ENCODE measurements around the gene SPEG.

Gene SPEG

DNA sequence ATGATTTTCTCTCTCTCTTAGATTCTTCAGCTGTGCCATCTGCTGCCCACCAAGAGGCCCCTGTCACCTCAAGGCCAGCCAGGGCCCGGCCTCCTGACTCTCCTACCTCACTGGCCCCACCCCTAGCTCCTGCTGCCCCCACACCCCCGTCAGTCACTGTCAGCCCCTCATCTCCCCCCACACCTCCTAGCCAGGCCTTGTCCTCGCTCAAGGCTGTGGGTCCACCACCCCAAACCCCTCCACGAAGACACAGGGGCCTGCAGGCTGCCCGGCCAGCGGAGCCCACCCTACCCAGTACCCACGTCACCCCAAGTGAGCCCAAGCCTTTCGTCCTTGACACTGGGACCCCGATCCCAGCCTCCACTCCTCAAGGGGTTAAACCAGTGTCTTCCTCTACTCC, 54.7 kb downstream of the SPEG start:
- TF ChIP-seq, protein P1, sequence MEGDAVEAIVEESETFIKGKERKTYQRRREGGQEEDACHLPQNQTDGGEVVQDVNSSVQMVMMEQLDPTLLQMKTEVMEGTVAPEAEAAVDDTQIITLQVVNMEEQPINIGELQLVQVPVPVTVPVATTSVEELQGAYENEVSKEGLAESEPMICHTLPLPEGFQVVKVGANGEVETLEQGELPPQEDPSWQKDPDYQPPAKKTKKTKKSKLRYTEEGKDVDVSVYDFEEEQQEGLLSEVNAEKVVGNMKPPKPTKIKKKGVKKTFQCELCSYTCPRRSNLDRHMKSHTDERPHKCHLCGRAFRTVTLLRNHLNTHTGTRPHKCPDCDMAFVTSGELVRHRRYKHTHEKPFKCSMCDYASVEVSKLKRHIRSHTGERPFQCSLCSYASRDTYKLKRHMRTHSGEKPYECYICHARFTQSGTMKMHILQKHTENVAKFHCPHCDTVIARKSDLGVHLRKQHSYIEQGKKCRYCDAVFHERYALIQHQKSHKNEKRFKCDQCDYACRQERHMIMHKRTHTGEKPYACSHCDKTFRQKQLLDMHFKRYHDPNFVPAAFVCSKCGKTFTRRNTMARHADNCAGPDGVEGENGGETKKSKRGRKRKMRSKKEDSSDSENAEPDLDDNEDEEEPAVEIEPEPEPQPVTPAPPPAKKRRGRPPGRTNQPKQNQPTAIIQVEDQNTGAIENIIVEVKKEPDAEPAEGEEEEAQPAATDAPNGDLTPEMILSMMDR (conservative IDR thresholded peaks at IDR 0.05), result no peak

DNA sequence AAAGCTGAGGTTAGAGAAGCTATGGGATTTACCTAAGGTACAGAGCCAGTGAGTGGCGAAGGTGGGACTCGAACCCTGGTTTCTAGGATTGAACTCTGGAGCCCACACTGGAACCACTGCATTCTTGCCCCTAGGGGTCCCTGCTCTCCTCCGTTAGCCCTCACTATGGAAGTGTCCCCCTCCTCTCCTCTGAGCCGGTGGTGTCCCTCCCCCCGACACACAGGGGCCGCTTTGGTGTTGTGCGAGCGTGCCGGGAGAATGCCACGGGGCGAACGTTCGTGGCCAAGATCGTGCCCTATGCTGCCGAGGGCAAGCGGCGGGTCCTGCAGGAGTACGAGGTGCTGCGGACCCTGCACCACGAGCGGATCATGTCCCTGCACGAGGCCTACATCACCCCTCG, 55.5 kb downstream of the SPEG start:
- no peak overlapping the region for H3K27ac ChIP-seq
- TF ChIP-seq, protein P1 (conservative IDR thresholded peaks at IDR 0.05), result no peak

More for the DNA sequence above, 54.7 kb downstream of the SPEG start:
- no peak overlapping the region for H3K27ac ChIP-seq

DNA sequence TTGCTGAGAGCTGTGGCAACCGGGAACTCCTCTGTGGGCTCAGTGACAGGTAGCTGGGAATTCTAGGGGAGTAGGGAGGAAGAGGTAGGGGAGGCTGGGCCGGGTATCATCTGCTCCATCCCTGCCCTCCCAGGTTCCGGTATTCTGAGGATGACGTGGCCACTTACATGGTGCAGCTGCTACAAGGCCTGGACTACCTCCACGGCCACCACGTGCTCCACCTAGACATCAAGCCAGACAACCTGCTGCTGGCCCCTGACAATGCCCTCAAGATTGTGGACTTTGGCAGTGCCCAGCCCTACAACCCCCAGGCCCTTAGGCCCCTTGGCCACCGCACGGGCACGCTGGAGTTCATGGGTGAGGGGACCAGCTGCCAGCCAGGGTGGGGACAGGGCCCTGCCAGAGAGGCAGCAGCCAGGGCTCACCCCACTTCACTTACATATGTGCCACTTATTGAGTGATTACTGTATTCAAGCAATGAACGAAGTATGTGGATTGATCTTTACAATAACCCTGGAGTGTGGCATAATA, 56.0 kb downstream of the SPEG start:
- TF ChIP-seq, protein P1 (conservative IDR thresholded peaks at IDR 0.05), result no peak
- H3K27ac ChIP-seq, result no peak overlapping the region

DNA sequence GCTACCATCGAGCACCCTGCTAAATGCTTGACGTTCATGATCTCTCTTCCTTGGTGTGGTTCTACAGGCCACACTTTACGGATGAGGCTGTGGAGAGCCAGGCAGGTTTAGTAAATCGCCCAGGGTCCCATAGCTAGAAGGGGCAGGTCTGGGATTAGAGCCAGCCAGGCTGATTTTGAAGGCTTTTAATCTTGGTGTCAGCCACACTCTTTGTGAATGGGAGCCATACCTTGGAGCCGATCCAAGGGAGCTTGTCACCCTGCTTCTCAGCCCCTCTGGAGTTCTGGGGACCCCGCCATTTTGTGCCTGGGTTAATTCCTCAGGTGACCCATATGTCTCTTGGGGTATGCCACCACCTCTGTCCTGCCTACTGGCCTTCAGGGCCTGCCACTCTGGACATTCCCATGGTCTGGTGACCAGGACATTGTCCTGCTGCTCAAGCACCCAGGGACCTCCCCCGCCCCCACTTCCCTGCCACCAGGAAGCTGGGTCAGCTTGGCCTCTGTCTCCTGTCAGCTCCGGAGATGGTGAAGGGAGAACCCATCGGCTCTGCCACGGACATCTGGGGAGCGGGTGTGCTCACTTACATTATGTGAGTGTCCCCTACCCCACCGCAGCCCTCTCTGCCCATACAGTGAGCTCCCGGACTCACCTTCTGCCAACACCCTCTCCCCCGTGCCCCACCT, 56.8 kb downstream of the SPEG start:
- TF ChIP-seq, protein P1 (conservative IDR thresholded peaks at IDR 0.05), result no peak
- no peak overlapping the region for H3K27ac ChIP-seq

DNA sequence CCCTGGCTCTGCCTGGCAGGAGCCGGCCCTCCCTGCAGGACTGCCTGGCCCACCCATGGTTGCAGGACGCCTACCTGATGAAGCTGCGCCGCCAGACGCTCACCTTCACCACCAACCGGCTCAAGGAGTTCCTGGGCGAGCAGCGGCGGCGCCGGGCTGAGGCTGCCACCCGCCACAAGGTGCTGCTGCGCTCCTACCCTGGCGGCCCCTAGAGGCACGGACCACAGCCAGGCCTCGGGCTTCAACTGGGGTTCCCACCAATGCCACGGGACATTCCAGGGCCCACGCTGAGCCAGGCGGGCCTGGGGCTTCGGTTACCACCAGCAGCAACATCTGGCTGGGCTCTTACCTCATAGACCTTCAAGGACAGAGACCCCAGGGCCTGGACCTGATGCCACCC, 57.9 kb downstream of the SPEG start:
- no peak overlapping the region for H3K27ac ChIP-seq
- TF ChIP-seq, protein P1 (conservative IDR thresholded peaks at IDR 0.05), result no peak

DNA sequence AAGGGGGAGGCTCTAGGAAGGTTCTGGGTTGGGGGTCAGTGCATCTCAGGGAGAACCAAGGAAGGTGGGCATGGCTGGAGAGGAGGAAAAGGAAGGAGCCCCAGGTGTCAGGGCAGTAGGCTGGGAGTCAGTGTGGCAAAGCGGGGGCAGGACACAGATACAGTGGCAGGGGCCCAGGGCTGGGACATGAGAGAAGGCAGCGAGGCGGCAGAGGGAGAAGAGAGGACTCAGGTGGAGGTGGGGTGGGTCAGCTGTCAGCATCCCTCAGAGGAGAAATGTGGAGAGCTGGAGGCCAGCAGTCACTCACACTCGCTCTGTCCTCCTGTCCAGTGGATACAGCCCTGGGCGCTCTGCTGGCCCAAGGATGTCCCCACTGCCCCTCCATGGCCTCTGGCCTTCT, 58.4 kb downstream of the SPEG start:
- TF ChIP-seq, protein P1 (conservative IDR thresholded peaks at IDR 0.05), result no peak
- H3K27ac ChIP-seq, result no peak overlapping the region

DNA sequence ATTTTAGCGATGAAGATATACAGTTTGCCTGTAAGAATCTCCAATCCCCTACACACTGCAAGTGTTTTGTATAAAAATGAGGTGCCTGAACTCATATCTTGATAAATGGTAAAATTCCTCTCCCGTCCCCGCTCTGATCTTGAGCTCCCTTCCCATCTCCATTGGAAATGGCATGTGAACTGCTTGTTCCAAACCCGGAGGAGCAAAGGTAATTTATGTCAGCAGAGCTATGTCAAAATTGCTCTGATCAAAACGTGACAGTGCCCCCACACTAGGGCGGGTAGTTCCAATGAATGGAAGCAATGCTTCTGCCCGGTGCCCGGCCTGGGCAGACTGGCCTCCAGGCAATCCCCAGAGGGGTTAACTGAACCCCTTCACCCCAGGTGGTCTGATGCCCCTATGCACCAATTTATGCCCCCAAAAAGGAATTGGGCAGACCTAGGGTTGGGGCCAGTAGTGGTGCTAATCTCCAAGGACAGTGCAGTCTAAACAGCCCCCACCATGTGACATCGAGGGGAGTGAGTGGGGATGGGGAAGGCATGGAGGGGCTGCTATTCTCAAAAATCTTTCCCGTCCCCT, 60.4 kb downstream of the SPEG start:
- no peak overlapping the region for H3K27ac ChIP-seq
- TF ChIP-seq, protein P1 (conservative IDR thresholded peaks at IDR 0.05), result no peak

All from VCaP (cell line).